ENCODE data around the gene TPRG1.

TPRG1 gene

DNA sequence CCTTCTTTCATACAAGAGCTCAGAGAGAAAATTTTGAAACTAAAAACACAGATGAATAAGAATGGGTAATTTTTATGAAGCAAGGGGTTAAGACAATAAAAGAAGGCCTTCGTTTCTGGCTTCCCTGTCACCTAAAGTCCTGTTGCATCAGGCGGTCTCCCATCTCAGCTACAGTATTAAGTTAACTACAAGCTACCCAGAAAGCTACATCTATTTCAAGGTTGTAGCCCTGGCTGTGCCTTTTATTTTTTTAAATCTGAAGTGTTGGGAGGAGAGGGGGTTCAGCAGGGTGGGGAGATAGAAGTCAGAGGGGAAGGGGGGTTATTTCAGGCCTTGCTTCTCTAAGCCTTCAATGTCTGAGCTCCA is 183.3 kb downstream of the TPRG1 start:
- Histone ChIP-seq H3K4me3 (ENCODE audit: extremely low read depth, insufficient read depth, low read length, poor library complexity, severe bottlenecking) (no peak overlapping the region), H3K4me1 (ENCODE audit: control insufficient read depth, insufficient read depth, low read length, poor library complexity, severe bottlenecking) (peaks cover 16% of the 10 kb centered on the region), H3K36me3 (ENCODE audit: control insufficient read depth, insufficient read depth, low read length) (no peaks in the 10 kb centered on the region), H3K27ac (ENCODE audit: low read depth, low read length, severe bottlenecking) (peak overlapping the region; percentile 84), H3K9me3 (ENCODE audit: control insufficient read depth, low read length) (no peaks in the 10 kb centered on the region)
- 100% methylated on average over 1 of the region's 2 CpGs; no CpG with 5 or more reads in 1 of the 2 experiments for WGBS, 2 experiments (ENCODE audit: insufficient coverage in 2 of 2)

DNA sequence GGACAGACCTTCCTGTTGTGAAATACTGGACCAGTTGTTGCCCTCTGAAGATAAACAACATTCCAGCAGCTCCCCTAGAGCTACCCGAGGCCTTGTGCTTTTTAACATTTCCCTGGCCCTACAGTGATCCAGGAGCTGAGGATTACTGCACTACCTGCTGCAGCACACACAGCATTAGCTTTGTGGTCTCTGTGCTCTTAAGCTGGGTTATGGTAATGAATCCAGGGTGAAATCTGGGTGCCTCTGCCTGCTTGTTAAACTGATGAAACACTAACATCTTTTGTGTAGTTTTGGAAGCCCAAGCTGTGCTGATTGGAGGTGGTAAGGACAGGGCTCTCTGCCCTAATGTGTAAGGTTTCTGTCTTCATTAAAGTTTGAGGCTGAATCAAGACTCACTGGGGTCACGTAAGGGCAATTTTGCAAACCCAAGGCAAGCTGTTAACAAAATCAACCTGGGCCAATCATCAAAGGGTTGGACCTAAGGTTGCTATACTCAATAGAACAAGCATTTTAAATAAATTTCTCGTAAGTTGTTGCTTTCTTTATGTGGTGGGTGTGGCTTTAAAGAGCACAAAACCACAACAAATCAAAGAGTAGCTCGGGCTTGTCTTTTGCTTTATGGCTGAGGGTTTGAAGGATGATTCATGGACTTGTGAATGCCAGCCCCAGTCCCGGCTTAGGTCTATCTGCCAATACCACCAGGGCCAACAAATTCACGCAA is 183.9 kb downstream of the TPRG1 start:
- no peaks in the 10 kb centered on the region for H3K9me3 ChIP-seq (ENCODE audit: control insufficient read depth, low read length)
- peaks cover 16% of the 10 kb centered on the region for H3K4me1 ChIP-seq (ENCODE audit: control insufficient read depth, insufficient read depth, low read length, poor library complexity, severe bottlenecking)
- WGBS, 2 experiments (ENCODE audit: insufficient coverage in 2 of 2): 54 to 78% methylated on average over 2 to 3 of the region's 6 CpGs
- no peak overlapping the region for H3K4me3 ChIP-seq (ENCODE audit: extremely low read depth, insufficient read depth, low read length, poor library complexity, severe bottlenecking)
- no peaks in the 10 kb centered on the region for H3K36me3 ChIP-seq (ENCODE audit: control insufficient read depth, insufficient read depth, low read length)
- peak overlapping the region; percentile 84 for H3K27ac ChIP-seq (ENCODE audit: low read depth, low read length, severe bottlenecking)

GRCh38 chr3:189360291-189360690 is 188.5 kb downstream of the TPRG1 start:
- Histone ChIP-seq H3K4me3 (ENCODE audit: extremely low read depth, insufficient read depth, low read length, poor library complexity, severe bottlenecking) (no peak overlapping the region), H3K4me1 (ENCODE audit: control insufficient read depth, insufficient read depth, low read length, poor library complexity, severe bottlenecking) (peaks cover 5% of the 10 kb centered on the region), H3K36me3 (ENCODE audit: control insufficient read depth, insufficient read depth, low read length) (no peaks in the 10 kb centered on the region), H3K9me3 (ENCODE audit: control insufficient read depth, low read length) (no peaks in the 10 kb centered on the region), H3K27ac (ENCODE audit: low read depth, low read length, severe bottlenecking) (no peak overlapping the region)
- 92 to 98% methylated on average over 4 of the region's 5 CpGs for WGBS, 2 experiments (ENCODE audit: insufficient coverage in 2 of 2)

GRCh38 chr3:189361103-189361835 is 189.5 kb downstream of the TPRG1 start:
- Histone ChIP-seq H3K4me1 (ENCODE audit: control insufficient read depth, insufficient read depth, low read length, poor library complexity, severe bottlenecking) (no peaks in the 10 kb centered on the region), H3K9me3 (ENCODE audit: control insufficient read depth, low read length) (no peaks in the 10 kb centered on the region), H3K27ac (ENCODE audit: low read depth, low read length, severe bottlenecking) (no peak overlapping the region), H3K36me3 (ENCODE audit: control insufficient read depth, insufficient read depth, low read length) (no peaks in the 10 kb centered on the region), H3K4me3 (ENCODE audit: extremely low read depth, insufficient read depth, low read length, poor library complexity, severe bottlenecking) (no peak overlapping the region)
- no CpG with 5 or more reads among the region's 2 CpGs for WGBS, 2 experiments (ENCODE audit: insufficient coverage in 2 of 2)

GRCh38 chr3:189363590-189364255 is 192.0 kb downstream of the TPRG1 start:
- no peaks in the 10 kb centered on the region for H3K9me3 ChIP-seq (ENCODE audit: control insufficient read depth, low read length)
- no peaks in the 10 kb centered on the region for H3K36me3 ChIP-seq (ENCODE audit: control insufficient read depth, insufficient read depth, low read length)
- no peak overlapping the region for H3K4me3 ChIP-seq (ENCODE audit: extremely low read depth, insufficient read depth, low read length, poor library complexity, severe bottlenecking)
- no CpG with 5 or more reads among the region's 3 CpGs for WGBS, 2 experiments (ENCODE audit: insufficient coverage in 2 of 2)
- no peak overlapping the region for H3K27ac ChIP-seq (ENCODE audit: low read depth, low read length, severe bottlenecking)
- H3K4me1 ChIP-seq (ENCODE audit: control insufficient read depth, insufficient read depth, low read length, poor library complexity, severe bottlenecking): no peaks in the 10 kb centered on the region

- no peaks in the 10 kb centered on the region for H3K4me1 ChIP-seq (ENCODE audit: control insufficient read depth, insufficient read depth, low read length, poor library complexity, severe bottlenecking)
- no peaks in the 10 kb centered on the region for H3K36me3 ChIP-seq (ENCODE audit: control insufficient read depth, insufficient read depth, low read length)
- no peaks in the 10 kb centered on the region for H3K9me3 ChIP-seq (ENCODE audit: control insufficient read depth, low read length)
- no peak overlapping the region for H3K4me3 ChIP-seq (ENCODE audit: extremely low read depth, insufficient read depth, low read length, poor library complexity, severe bottlenecking)
- 79 to 93% methylated on average over 2 to 3 of the region's 3 CpGs for WGBS, 2 experiments (ENCODE audit: insufficient coverage in 2 of 2)
- no peak overlapping the region for H3K27ac ChIP-seq (ENCODE audit: low read depth, low read length, severe bottlenecking)
These were observed 194.1 kb downstream of the TPRG1 start for GRCh38 chr3:189365609-189366564.

DNA sequence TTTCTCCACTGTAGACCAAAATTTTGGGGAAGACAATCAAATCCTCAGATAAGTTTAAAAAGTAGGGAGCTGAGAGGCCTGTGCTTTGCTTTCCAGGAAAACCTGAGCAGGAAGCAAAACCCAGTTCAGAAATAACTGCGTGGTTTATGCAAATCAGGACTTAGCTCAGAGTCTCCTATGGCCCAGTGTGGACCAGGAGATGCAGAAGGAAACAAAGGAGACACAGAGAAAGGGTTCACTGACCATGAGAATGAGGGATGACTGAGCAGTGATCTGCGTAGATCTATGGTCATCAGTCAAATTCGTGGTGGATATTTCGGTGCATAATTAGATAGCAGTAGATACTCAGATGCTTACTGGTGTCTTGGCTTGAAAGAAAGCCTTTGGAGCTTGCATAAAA is 196.6 kb downstream of the TPRG1 start:
- WGBS, 2 experiments (ENCODE audit: insufficient coverage in 2 of 2): 87 to 88% methylated on average over 4 of the region's 4 CpGs
- no peaks in the 10 kb centered on the region for H3K36me3 ChIP-seq (ENCODE audit: control insufficient read depth, insufficient read depth, low read length)
- H3K27ac ChIP-seq (ENCODE audit: low read depth, low read length, severe bottlenecking): no peak overlapping the region
- H3K4me3 ChIP-seq (ENCODE audit: extremely low read depth, insufficient read depth, low read length, poor library complexity, severe bottlenecking): no peak overlapping the region
- no peaks in the 10 kb centered on the region for H3K9me3 ChIP-seq (ENCODE audit: control insufficient read depth, low read length)
- H3K4me1 ChIP-seq (ENCODE audit: control insufficient read depth, insufficient read depth, low read length, poor library complexity, severe bottlenecking): no peaks in the 10 kb centered on the region

GRCh38 chr3:189369636-189370035 is 197.9 kb downstream of the TPRG1 start:
- Histone ChIP-seq H3K4me3 (ENCODE audit: extremely low read depth, insufficient read depth, low read length, poor library complexity, severe bottlenecking) (no peak overlapping the region), H3K9me3 (ENCODE audit: control insufficient read depth, low read length) (no peaks in the 10 kb centered on the region), H3K27ac (ENCODE audit: low read depth, low read length, severe bottlenecking) (no peak overlapping the region), H3K4me1 (ENCODE audit: control insufficient read depth, insufficient read depth, low read length, poor library complexity, severe bottlenecking) (no peaks in the 10 kb centered on the region), H3K36me3 (ENCODE audit: control insufficient read depth, insufficient read depth, low read length) (no peaks in the 10 kb centered on the region)
- whole genome bisulfite sequencing, 2 experiments (ENCODE audit: insufficient coverage in 2 of 2): 78 to 84% methylated on average over 3 to 4 of the region's 5 CpGs

DNA sequence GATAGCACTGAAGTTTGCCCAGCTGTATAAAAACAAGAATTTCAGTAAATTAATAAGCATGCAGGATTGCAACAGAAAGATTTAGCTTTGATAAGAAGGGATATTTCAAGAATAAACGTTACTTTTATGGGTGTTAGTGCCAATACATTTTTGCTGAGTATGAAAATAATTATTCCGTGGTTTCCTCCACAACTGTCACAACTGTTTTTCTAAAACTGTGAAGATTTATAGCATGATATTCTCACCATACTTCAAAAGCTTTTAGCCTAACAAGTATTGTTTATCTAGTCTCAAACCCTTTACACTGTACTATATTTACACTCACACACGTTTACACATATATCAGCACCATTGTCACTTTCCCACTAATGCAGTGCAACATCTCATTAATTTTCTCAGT is 200.5 kb downstream of the TPRG1 start:
- peaks cover 1% of the 10 kb centered on the region for H3K9me3 ChIP-seq (ENCODE audit: control insufficient read depth, low read length)
- no peaks in the 10 kb centered on the region for H3K4me1 ChIP-seq (ENCODE audit: control insufficient read depth, insufficient read depth, low read length, poor library complexity, severe bottlenecking)
- 60 to 67% methylated on average over 1 of the region's 3 CpGs for WGBS, 2 experiments (ENCODE audit: insufficient coverage in 2 of 2)
- no peak overlapping the region for H3K4me3 ChIP-seq (ENCODE audit: extremely low read depth, insufficient read depth, low read length, poor library complexity, severe bottlenecking)
- H3K27ac ChIP-seq (ENCODE audit: low read depth, low read length, severe bottlenecking): no peak overlapping the region
- H3K36me3 ChIP-seq (ENCODE audit: control insufficient read depth, insufficient read depth, low read length): no peaks in the 10 kb centered on the region
